Measurements from ENCODE around the gene MYO3B. TPM values are rescaled to one million over a fixed set of nuclear protein-coding genes. Genes with fewer than 3 reads are reported as not detected.

The MYO3B gene
- total RNA-seq, 1 experiment from 2014 or later, result 0.63 TPM

DNA sequence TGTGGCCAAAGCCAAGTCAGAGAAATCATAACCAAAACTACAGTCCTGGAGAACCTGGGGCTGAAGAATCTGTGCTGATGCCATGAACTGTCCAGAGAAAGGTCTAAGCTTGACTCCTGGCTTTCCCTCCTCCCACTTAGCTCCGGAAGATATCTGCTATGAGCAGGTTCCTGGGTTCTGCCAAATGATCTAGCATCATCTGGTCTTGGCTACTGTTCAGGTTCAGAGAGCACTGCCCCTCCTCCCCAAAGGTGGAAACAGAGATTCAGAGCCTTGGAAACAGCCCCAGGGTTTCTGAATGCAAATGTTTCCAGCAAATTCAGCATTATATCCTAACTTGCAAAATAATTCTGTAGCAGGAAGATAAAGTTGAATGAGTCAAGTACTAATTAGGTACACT lies 317.9 kb downstream of the MYO3B start:
- WGBS (ENCODE audit: extremely low coverage, insufficient read length, low lambda C conversion rate), result no CpG with 5 or more reads among the region's 1 CpG
- Histone ChIP-seq H4K5ac (ENCODE audit: insufficient read length, low read depth, low read length) (no peak overlapping the region), H2BK120ac (ENCODE audit: low read depth, low read length, poor library complexity, severe bottlenecking) (no peak overlapping the region), H3K9ac (ENCODE audit: extremely low read depth, insufficient read length, low read length) (no peak overlapping the region), H3K18ac (ENCODE audit: insufficient read length, low read depth, low read length) (no peak overlapping the region), H2AK5ac (ENCODE audit: insufficient read length, low read length) (no peak overlapping the region), H3K27me3 (ENCODE audit: insufficient read depth, low read length) (no peaks in the 10 kb centered on the region; the same call in 1 of the 2 replicates), H3K4ac (ENCODE audit: low read depth, low read length) (no peak overlapping the region), H2BK5ac (ENCODE audit: insufficient read length, low read length) (no peak overlapping the region), H3K23me2 (ENCODE audit: insufficient read length, low read depth, low read length, poor library complexity, severe bottlenecking) (no peaks in the 10 kb centered on the region), H3K4me1 (ENCODE audit: insufficient read depth, low read length) (peaks cover under 1% of the 10 kb centered on the region; the same call in 1 of the 2 replicates), H3K56ac (ENCODE audit: insufficient read length, low read depth, low read length) (no peak overlapping the region), H3K23ac (ENCODE audit: insufficient read length, low read depth, low read length) (no peak overlapping the region), H3K79me1 (ENCODE audit: insufficient read depth, low read depth, low read length, poor library complexity, severe bottlenecking) (no peaks in the 10 kb centered on the region), H2BK12ac (ENCODE audit: insufficient read length, low read depth, low read length) (no peak overlapping the region), H2BK20ac (ENCODE audit: low read depth, low read length, poor library complexity, severe bottlenecking) (no peak overlapping the region), H4K8ac (replicated peaks; ENCODE audit: insufficient read length, low read depth, low read length) (no peak overlapping the region), H2AFZ (ENCODE audit: low read length) (no peak overlapping the region), H2BK15ac (ENCODE audit: low read depth, low read length) (no peak overlapping the region), H4K20me1 (ENCODE audit: control insufficient read depth, insufficient read depth, insufficient read length) (no peaks in the 10 kb centered on the region), H3K9me3 (ENCODE audit: control insufficient read depth, low read depth, low read length) (no peaks in the 10 kb centered on the region), H3K14ac (ENCODE audit: insufficient read depth, low read length) (no peak overlapping the region), H3K27ac (ENCODE audit: insufficient read length, low read depth, low read length) (no peak overlapping the region), H3T11ph (ENCODE audit: low read length) (no peak overlapping the region), H3K4me2 (ENCODE audit: insufficient read depth, insufficient read length, low read length) (no peak overlapping the region), H4K91ac (ENCODE audit: insufficient read length, low read depth, low read length) (no peak overlapping the region), H3K79me2 (ENCODE audit: insufficient read depth, low read length) (no peaks in the 10 kb centered on the region)
- peaks cover 5 to 16% of the 10 kb centered on the region in 2 experiments; a peak in 3 of 4 replicates for H3K4me1 Mint-ChIP-seq
- H3K4me3 Mint-ChIP-seq, result no peak overlapping the region
- H3K27me3 Mint-ChIP-seq (ENCODE audit: low read depth), result peaks cover 56% of the 10 kb centered on the region
- no peak for DNase-seq
- no peaks in the 10 kb centered on the region for H3K9me3 Mint-ChIP-seq
- H3K36me3 Mint-ChIP-seq (ENCODE audit: insufficient read depth in 1 of 3, low read depth in 3 of 3), result no peaks in the 10 kb centered on the region
- TF ChIP-seq CTCF (conservative IDR thresholded peaks at IDR 0.05), result no peak
- H3K27ac Mint-ChIP-seq, result no peak overlapping the region

Measured in H9 (cell line).